Lower leg skin (tissue), 3 donors: Measurements from ENCODE around the gene RPTOR.

Experiments used
- CTCF ChIP-seq, 3 donors: fragments of 450-650 bp; IDR thresholded peaks; one replicate each; pipeline ENCODE4 v1.5.1; 2016; ENCODE audit warnings: antibody characterized with exemption in 3 of 3, mild to moderate bottlenecking in 3 of 3, moderate library complexity in 2 of 3
- POLR2A ChIP-seq, 2 donors: fragments of 450-650 bp; IDR thresholded peaks; one replicate each; pipeline ENCODE4 v1.6.1; 2016 to 2017; ENCODE audit warnings: antibody characterized with exemption in 2 of 2, mild to moderate bottlenecking in 1 of 2, moderate library complexity in 1 of 2

- TF ChIP-seq CTCF (IDR thresholded peaks at IDR 0.05) (no peak), POLR2A (IDR thresholded peaks at IDR 0.05) (no peak)
Observed at GRCh38 chr17:80832266-80832676, 287.6 kb downstream of the RPTOR start.
